ENCODE results near the gene WWTR1. TPM values are rescaled to one million over a fixed set of nuclear protein-coding genes. Genes with fewer than 3 reads are reported as not detected.

Gene WWTR1
- polyA plus RNA-seq, 3 donors from 2014 or later, result not detected

- DNase-seq, result no peak
- Mint-ChIP-seq H3K27ac (no peak overlapping the region), H3K4me3 (no peak overlapping the region), H3K27me3 (ENCODE audit: low read depth in 3 of 3) (peaks cover 0 to 2% (median 0%) of the 10 kb centered on the region in 3 donors), H3K36me3 (no peaks in the 10 kb centered on the region), H3K4me1 (no peaks in the 10 kb centered on the region), H3K9me3 (no peaks in the 10 kb centered on the region)
Observed at GRCh38 chr3:149609595-149609994, 48.2 kb downstream of the WWTR1 start.

DNA sequence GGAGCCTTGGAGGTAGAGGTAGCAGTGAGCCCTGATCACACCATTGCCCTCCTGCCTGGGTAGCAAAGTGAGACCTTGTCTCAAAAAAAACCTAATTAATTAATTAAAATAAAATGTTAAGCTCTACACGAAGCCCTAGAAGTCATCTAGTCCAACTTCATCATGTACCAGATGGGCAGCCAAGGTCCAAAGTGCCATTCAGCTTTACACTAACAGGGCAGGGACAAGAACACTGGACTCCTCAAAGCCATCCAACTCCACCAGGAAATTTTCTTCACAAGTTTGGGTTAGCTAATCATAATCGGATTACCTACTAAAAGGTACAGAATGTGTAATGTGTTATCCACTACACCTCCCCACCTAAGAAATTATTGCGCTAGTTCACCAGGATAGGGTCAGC, 48.8 kb downstream of the WWTR1 start:
- Mint-ChIP-seq H3K27me3 (ENCODE audit: low read depth in 3 of 3) (peaks cover 0 to 2% (median 0%) of the 10 kb centered on the region in 3 donors), H3K27ac (no peak overlapping the region), H3K4me1 (no peaks in the 10 kb centered on the region), H3K36me3 (no peaks in the 10 kb centered on the region), H3K9me3 (no peaks in the 10 kb centered on the region), H3K4me3 (no peak overlapping the region)
- DNase-seq, result no peak

DNA sequence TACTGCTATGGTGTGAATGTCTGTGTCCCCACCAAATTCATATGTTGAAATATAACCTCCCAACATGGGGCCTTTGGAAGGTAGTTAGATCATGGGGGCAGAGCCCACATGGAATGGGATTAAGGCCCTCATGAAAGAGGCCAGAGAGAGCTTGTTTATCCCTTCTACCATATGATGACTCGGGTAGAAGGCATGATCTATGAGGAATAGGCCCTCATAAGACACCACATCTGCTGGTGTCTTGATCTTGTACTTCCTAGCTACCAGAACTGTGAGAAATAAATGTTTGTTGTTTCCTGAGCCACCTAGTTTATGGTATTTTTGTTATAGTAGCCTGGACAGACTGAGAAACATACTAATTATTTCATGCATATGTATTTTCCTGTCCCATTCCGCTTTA, 51.9 kb downstream of the WWTR1 start:
- no peak for DNase-seq
- H3K4me1 Mint-ChIP-seq, result no peaks in the 10 kb centered on the region
- H3K36me3 Mint-ChIP-seq, result no peaks in the 10 kb centered on the region
- peaks cover 0 to 2% (median 0%) of the 10 kb centered on the region in 3 donors for H3K27me3 Mint-ChIP-seq (ENCODE audit: low read depth in 3 of 3)
- no peak overlapping the region for H3K4me3 Mint-ChIP-seq
- H3K27ac Mint-ChIP-seq, result no peak overlapping the region
- no peaks in the 10 kb centered on the region for H3K9me3 Mint-ChIP-seq

- no peak overlapping the region for H3K4me3 Mint-ChIP-seq
- H3K4me1 Mint-ChIP-seq, result no peaks in the 10 kb centered on the region
- H3K27ac Mint-ChIP-seq, result no peak overlapping the region
- no peaks in the 10 kb centered on the region for H3K36me3 Mint-ChIP-seq
- no peaks in the 10 kb centered on the region for H3K9me3 Mint-ChIP-seq
- no peak for DNase-seq
- H3K27me3 Mint-ChIP-seq (ENCODE audit: low read depth in 3 of 3), result peaks cover 0 to 2% (median 0%) of the 10 kb centered on the region in 3 donors
Observed at GRCh38 chr3:149604125-149604875, 53.5 kb downstream of the WWTR1 start.

DNA sequence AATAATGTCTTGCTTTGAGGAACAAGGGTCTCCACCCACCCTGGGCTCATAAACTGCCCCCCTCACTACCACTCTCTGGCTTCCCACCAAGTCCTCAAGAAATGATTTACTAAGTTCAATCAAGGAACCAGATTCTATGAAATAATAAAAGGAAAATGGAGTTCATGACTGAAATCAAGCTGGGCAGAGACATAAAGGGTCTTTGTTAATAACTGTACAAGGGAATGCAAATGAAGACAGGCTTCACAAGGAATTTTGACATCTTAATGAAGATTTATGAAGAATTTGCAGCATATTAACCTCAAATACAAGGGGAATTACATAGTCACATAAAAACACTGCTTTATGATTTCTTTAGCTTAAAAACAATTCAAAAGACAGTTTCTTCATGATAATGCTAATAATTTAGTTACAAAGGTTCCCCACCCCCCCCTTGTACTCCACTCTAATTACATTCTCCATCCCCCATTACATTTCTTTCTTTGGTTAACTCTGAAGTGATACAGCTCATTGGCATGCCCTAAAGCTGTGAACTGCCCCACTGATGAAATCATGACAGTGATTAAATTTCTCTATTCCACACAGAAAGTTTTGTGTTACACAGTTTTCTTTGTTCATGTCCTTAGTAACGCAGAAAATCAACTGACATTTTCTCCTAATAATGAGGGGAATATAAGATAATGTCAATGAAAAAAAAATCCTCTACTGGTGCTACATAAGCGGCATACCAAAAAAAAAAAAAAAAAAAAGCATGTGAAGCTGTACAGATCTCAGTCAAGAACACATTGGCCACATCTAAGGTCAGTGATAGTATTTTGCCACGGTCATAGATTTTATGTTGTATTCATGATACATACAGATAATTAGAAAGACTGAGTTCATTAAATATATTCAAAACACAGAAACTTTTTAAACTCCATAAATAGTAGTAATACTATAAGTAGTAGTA, 54.4 kb downstream of the WWTR1 start:
- Mint-ChIP-seq H3K36me3 (no peaks in the 10 kb centered on the region), H3K4me3 (no peak overlapping the region), H3K27me3 (ENCODE audit: low read depth in 3 of 3) (peaks cover 0 to 2% (median 0%) of the 10 kb centered on the region in 3 donors), H3K9me3 (no peaks in the 10 kb centered on the region), H3K4me1 (no peaks in the 10 kb centered on the region), H3K27ac (no peak overlapping the region)
- DNase-seq, result no peak

- H3K27me3 Mint-ChIP-seq (ENCODE audit: low read depth in 3 of 3), result peaks cover 0 to 2% (median 0%) of the 10 kb centered on the region in 3 donors
- DNase-seq, result no peak
- no peaks in the 10 kb centered on the region for H3K36me3 Mint-ChIP-seq
- H3K9me3 Mint-ChIP-seq, result no peaks in the 10 kb centered on the region
- no peaks in the 10 kb centered on the region for H3K4me1 Mint-ChIP-seq
- H3K27ac Mint-ChIP-seq, result no peak overlapping the region
- no peak overlapping the region for H3K4me3 Mint-ChIP-seq
Observed at GRCh38 chr3:149600634-149601033, 57.2 kb downstream of the WWTR1 start.

- Mint-ChIP-seq H3K36me3 (no peaks in the 10 kb centered on the region), H3K27ac (no peak overlapping the region), H3K27me3 (ENCODE audit: low read depth in 3 of 3) (peaks cover 0 to 4% (median 0%) of the 10 kb centered on the region in 3 donors), H3K4me1 (no peaks in the 10 kb centered on the region), H3K4me3 (no peak overlapping the region), H3K9me3 (no peaks in the 10 kb centered on the region)
- DNase-seq, result no peak
Observed at GRCh38 chr3:149599236-149599635, 58.6 kb downstream of the WWTR1 start.

DNA sequence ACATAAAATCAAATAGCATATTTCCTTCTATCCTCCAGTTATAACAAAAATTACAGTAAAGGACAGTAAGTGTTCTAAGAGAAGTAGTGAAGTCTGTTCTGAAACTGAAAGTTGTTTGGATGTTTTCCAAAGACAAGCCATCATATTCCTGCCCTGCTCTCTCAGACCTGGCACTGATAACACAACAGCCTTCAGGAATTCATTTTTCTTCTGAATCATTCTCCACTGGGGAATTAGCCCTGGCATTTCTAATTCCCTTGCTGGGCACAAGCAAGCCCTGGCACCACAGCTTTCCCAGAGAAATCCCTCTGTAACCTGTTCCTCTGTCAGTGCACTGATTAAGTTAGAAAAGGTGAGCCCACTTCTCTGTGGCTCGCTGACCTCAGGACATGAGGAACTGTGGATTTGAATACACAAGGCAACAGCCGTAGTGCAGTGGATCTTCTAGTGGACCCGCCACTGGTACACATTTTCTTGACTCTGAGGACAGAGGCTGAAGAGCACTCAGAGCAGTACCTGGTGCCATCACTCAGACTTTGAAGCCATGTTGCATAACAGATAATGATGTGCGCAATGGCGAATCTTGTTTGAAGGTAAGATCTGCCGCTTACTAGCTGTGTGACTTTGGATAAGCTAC, 61.6 kb downstream of the WWTR1 start:
- no peak overlapping the region for H3K27ac Mint-ChIP-seq
- peaks cover 0 to 4% (median 0%) of the 10 kb centered on the region in 3 donors for H3K27me3 Mint-ChIP-seq (ENCODE audit: low read depth in 3 of 3)
- DNase-seq, result no peak
- H3K36me3 Mint-ChIP-seq, result no peaks in the 10 kb centered on the region
- no peaks in the 10 kb centered on the region for H3K4me1 Mint-ChIP-seq
- H3K9me3 Mint-ChIP-seq, result no peaks in the 10 kb centered on the region
- no peak overlapping the region for H3K4me3 Mint-ChIP-seq

DNA sequence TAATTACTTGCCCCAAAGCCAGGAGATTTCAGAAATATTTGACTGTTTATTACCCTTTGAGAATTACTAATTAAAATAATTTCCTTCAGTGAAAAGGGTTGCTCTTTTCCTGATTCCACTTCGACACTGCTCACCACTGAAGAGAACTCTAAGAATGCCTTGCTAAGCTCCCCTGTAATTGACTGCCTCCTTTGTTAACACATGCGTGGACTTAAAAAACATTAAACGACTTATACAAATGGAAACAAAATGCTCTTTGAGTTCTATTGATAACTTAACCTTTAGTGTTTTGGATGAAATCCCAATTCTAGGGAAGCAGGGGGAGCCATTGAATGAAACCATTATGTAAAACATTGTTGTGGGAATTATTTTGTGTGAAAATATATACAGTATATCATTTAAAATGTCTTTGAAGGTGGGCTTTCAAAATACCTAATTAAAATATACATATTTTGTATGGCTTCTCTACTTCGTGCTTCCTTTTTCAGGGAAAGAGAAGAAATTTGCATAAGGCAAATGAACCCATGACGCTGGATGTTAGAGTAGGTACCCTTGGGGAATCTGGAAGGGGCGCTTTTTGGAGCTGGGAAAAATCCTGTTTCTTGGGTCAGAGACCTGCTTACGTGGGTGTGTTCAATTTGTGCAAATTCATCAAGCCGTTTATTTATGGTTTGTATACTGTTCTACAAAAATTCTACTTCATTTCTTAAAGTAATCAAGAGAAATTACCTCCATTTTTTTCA, 64.2 kb downstream of the WWTR1 start:
- Mint-ChIP-seq H3K36me3 (no peaks in the 10 kb centered on the region), H3K4me3 (no peak overlapping the region), H3K9me3 (no peaks in the 10 kb centered on the region), H3K27me3 (ENCODE audit: low read depth in 3 of 3) (peaks cover 0 to 4% (median 2%) of the 10 kb centered on the region in 3 donors), H3K4me1 (no peaks in the 10 kb centered on the region), H3K27ac (no peak overlapping the region)
- no peak for DNase-seq

- DNase-seq, result no peak
- Mint-ChIP-seq H3K9me3 (no peaks in the 10 kb centered on the region), H3K4me3 (no peak overlapping the region), H3K27me3 (ENCODE audit: low read depth in 3 of 3) (peaks cover 0 to 4% (median 2%) of the 10 kb centered on the region in 3 donors), H3K27ac (no peak overlapping the region), H3K36me3 (no peaks in the 10 kb centered on the region), H3K4me1 (no peaks in the 10 kb centered on the region)
Observed at GRCh38 chr3:149592758-149593240, 65.0 kb downstream of the WWTR1 start.

- no peak for DNase-seq
- peaks cover 0 to 2% (median 0%) of the 10 kb centered on the region in 6 donors for H3K9me3 Mint-ChIP-seq
- H3K36me3 Mint-ChIP-seq, result no peaks in the 10 kb centered on the region
- H3K4me1 Mint-ChIP-seq, result no peaks in the 10 kb centered on the region
- H3K4me3 Mint-ChIP-seq, result no peak overlapping the region
- no peak overlapping the region for H3K27ac Mint-ChIP-seq
- peaks cover 0 to 8% (median 4%) of the 10 kb centered on the region in 3 donors for H3K27me3 Mint-ChIP-seq (ENCODE audit: low read depth in 3 of 3)
Observed at GRCh38 chr3:149590691-149591441, 67.0 kb downstream of the WWTR1 start.

DNA sequence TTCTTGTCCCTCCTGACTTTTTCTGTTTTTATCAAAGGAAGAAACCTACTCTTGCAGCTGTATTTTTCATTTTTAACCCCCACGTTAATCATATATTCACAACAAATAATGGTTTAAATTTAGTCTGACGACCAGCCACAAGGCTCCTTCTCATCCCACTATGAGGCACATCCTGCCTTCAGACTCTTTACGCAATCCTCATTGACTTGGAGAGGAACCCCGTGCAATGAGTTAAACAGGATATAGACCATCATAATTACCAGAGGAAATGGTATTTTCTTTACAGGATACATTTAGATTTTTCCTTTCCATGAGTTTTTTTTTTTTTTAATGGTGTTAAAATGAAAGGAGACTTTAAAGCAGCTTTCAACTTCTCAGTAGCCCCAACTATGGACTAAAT, 68.5 kb downstream of the WWTR1 start:
- H3K27me3 Mint-ChIP-seq (ENCODE audit: low read depth in 3 of 3), result peaks cover 0 to 8% (median 5%) of the 10 kb centered on the region in 3 donors
- DNase-seq, result no peak
- H3K9me3 Mint-ChIP-seq, result peaks cover 0 to 2% (median 0%) of the 10 kb centered on the region in 6 donors
- no peak overlapping the region for H3K27ac Mint-ChIP-seq
- H3K36me3 Mint-ChIP-seq, result no peaks in the 10 kb centered on the region
- no peak overlapping the region for H3K4me3 Mint-ChIP-seq
- H3K4me1 Mint-ChIP-seq, result no peaks in the 10 kb centered on the region

DNA sequence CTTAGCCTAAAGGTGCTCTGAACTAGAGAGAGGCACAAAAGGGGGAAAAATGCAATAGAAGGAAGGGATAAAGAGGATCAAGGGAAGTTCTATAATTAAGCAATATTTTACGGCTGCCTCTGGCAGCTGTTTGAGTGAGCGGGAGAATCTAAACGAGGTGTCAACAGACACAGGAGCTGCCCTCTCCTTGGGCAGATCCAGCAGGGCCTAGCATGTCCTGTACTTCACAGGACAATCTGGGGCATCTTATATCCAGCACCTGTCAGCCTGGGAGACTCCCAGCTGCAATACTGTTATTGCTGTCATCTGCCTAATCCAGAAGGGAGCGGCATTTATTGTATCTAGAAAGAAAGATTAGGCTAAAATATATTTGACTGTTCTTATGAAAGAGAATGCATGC, 68.9 kb downstream of the WWTR1 start:
- Mint-ChIP-seq H3K36me3 (no peaks in the 10 kb centered on the region), H3K27ac (no peak overlapping the region), H3K4me3 (no peak overlapping the region), H3K9me3 (peaks cover 0 to 2% (median 0%) of the 10 kb centered on the region in 6 donors), H3K4me1 (no peaks in the 10 kb centered on the region), H3K27me3 (ENCODE audit: low read depth in 3 of 3) (peaks cover 0 to 8% (median 5%) of the 10 kb centered on the region in 3 donors)
- no peak for DNase-seq

Data from immature natural killer cell (primary cell).